Activated CD8-positive, alpha-beta memory T cell treated with anti-CD3 and anti-CD28 coated beads for 36 hours (primary cell): ENCODE data around the gene PPBP. TPM values are rescaled to one million over a fixed set of nuclear protein-coding genes. Genes with fewer than 3 reads are reported as not detected.
"Not testable (repeated sequence)": the region's sequence is repeated elsewhere in the genome, so short reads cannot be mapped to it uniquely, and the experiment has no call there.

Experiments used
- CTCF ChIA-PET: fragments of 350-600 bp; sonication (Branson Sonifier 250); formaldehyde crosslinking; loops from one replicate; lab custom pipeline; 2021; ENCODE audit warnings: antibody characterized with exemption; lab: Charles Lee
- POLR2A ChIA-PET: fragments of 350-600 bp; sonication (Branson Sonifier 250); formaldehyde crosslinking; loops from one replicate; lab custom pipeline; 2021; ENCODE audit warnings: antibody characterized with exemption; lab: Charles Lee
- total RNA-seq, 2 experiments: library from RNA; stranded (reverse); gene quantifications; one replicate each; pipeline ENCODE4 v1.2.3, GENCODE V29; 2021

The PPBP gene
- total RNA-seq, 2 experiments from 2014 or later = not detected

GRCh38 chr4:73959041-73959440, 28.9 kb downstream of the PPBP start:
- POLR2A ChIA-PET, CTCF ChIA-PET: not testable (repeated sequence)

GRCh38 chr4:73952352-73952751, 35.6 kb downstream of the PPBP start:
- CTCF ChIA-PET = no interaction called here
- POLR2A ChIA-PET = no interaction called here

- CTCF ChIA-PET, POLR2A ChIA-PET: not testable (repeated sequence)
These were observed 37.5 kb downstream of the PPBP start for GRCh38 chr4:73950376-73950920.

GRCh38 chr4:73948990-73949706, 38.8 kb downstream of the PPBP start:
- POLR2A ChIA-PET = no interaction called here
- CTCF ChIA-PET = no interaction called here

- POLR2A ChIA-PET = no interaction called here
- CTCF ChIA-PET = no interaction called here
These were observed 39.7 kb downstream of the PPBP start for GRCh38 chr4:73948291-73948690.

GRCh38 chr4:73947239-73947985, 40.6 kb downstream of the PPBP start:
- POLR2A ChIA-PET = no interaction called here
- CTCF ChIA-PET = no interaction called here

- CTCF ChIA-PET = no interaction called here
- POLR2A ChIA-PET = no interaction called here
These were observed 42.1 kb downstream of the PPBP start for GRCh38 chr4:73945674-73946449.

GRCh38 chr4:73945140-73945539, 42.9 kb downstream of the PPBP start:
- ChIA-PET CTCF (no interaction called here), POLR2A (no interaction called here)

- CTCF ChIA-PET = no interaction called here
- POLR2A ChIA-PET = no interaction called here
These were observed 43.7 kb downstream of the PPBP start for GRCh38 chr4:73944061-73944875.

- ChIA-PET CTCF (no interaction called here), POLR2A (no interaction called here)
These were observed 44.4 kb downstream of the PPBP start for GRCh38 chr4:73943555-73943954.

GRCh38 chr4:73936969-73937368, 51.0 kb downstream of the PPBP start:
- CTCF ChIA-PET = no interaction called here
- POLR2A ChIA-PET = no interaction called here

Other genes starting within 250 kb of the PPBP start
- gene CXCL8, start 247.6 kb downstream of the PPBP start, total RNA-seq = under 1 TPM; 0.21 to 0.30 TPM
- gene CXCL6, start 151.5 kb downstream of the PPBP start, total RNA-seq = not detected
- not detected for gene PF4V1, start 134.9 kb downstream of the PPBP start, total RNA-seq
- gene CXCL1, start 118.8 kb downstream of the PPBP start, total RNA-seq = not detected
- not detected for gene PF4, start 6.2 kb downstream of the PPBP start, total RNA-seq
- gene CXCL5, start 10.5 kb upstream of the PPBP start, total RNA-seq = not detected
- gene CXCL3, start 50.5 kb upstream of the PPBP start, total RNA-seq = not detected
- not detected for gene CXCL2, start 111.0 kb upstream of the PPBP start, total RNA-seq
- gene MTHFD2L, start 169.9 kb upstream of the PPBP start, total RNA-seq = 1 to 10 TPM; 8.6 to 9.3 TPM